ENCODE results near the gene NPAS3. TPM values are rescaled to one million over a fixed set of nuclear protein-coding genes. Genes with fewer than 3 reads are reported as not detected.

NPAS3 gene
- total and polyA plus RNA-seq, 2 of the 13 experiments (the other 11 are each of a cell fraction or from before 2014, with no cell fraction given): not detected

DNA sequence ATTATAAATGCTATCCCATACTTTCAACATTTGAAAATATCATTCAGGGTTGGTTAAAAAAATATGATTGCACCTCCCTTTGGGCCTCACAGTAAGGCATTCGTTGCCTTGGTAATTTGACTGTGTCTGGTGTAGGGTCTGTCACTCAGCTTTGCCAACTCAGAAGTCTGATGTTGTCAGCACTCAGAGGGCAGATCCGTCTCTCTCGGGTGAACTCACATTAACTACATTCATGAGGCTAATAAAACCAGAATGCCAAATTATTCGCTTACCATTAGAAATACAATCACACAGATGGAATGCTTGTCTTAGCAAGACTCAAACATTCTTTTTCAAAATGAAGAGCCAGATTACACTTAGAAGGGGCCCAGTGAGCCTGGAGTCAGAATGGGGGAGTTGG, 53.0 kb downstream of the NPAS3 start:
- Histone ChIP-seq H3K4me1 (ENCODE audit: insufficient read depth, low read length) (no peaks in the 10 kb centered on the region), H3K4me2 (ENCODE audit: low read depth, low read length) (no peak overlapping the region), H3K79me2 (ENCODE audit: insufficient read depth, low read length) (no peaks in the 10 kb centered on the region), H3K27ac (ENCODE audit: extremely low read length, insufficient read depth, low read length) (no peak overlapping the region), H3K4me3 (replicated peaks in 1 of 3; ENCODE audit: insufficient read depth in 1 of 3, low read depth in 2 of 3, low read length in 3 of 3) (no peak overlapping the region), H3K9ac (ENCODE audit: insufficient read depth, low read depth, low read length) (no peak overlapping the region), H2AFZ (ENCODE audit: low read length) (no peak overlapping the region), H4K20me1 (ENCODE audit: insufficient read depth, low read length) (no peaks in the 10 kb centered on the region), H3K27me3 (ENCODE audit: control insufficient read depth in 1 of 2, insufficient read depth in 2 of 2, low read length in 2 of 2) (no peaks in the 10 kb centered on the region; a peak in 1 of 5 replicates), H3K9me3 (ENCODE audit: low read length) (peaks cover 62% of the 10 kb centered on the region), H3K36me3 (replicated peaks in 1 of 2; ENCODE audit: control insufficient read depth in 1 of 2, insufficient read depth in 2 of 2, low read length in 2 of 2) (no peaks in the 10 kb centered on the region)
- ChIA-PET POLR2A (no interaction called here), CTCF (ENCODE audit: low intra/inter-chr PET ratio, low total read pairs) (no interaction called here)
- intact Hi-C loops (cut with micrococcal nuclease; ENCODE audit: unreplicated experiment): no loop called here
- DNase-seq (ENCODE audit: low spot score) (no peak), FAIRE-seq (no peak), ATAC-seq (no peak)
- 4% methylated on average over 4 of the region's 4 CpGs for WGBS (ENCODE audit: low lambda C conversion rate)
- in situ Hi-C loops (cut with HindIII; ENCODE audit: extremely low pct_ligation_motif_present, low pct_unique_long_range_greater_than_20kb): no loop called here
- BruUV-seq (replicated peaks): no TSS peak
- no peak for TF ChIP-seq ZNF10 (CRISPR knock-in tag; IDR thresholded peaks at IDR 0.05; ENCODE audit: borderline replicate concordance, low read depth)
- no peak for TF ChIP-seq CENPX (CRISPR knock-in tag; IDR thresholded peaks at IDR 0.05)
- no peak for TF ChIP-seq MEIS1 (CRISPR knock-in tag; IDR thresholded peaks at IDR 0.05; ENCODE audit: borderline replicate concordance)
- no peak for TF ChIP-seq NONO (IDR thresholded peaks at IDR 0.05)
- TF ChIP-seq NONO (CRISPR knock-in tag; conservative IDR thresholded peaks at IDR 0.05): no peak
- no peak for TF ChIP-seq SMAD3 (CRISPR knock-in tag; IDR thresholded peaks at IDR 0.05)
- no peak for TF ChIP-seq CEBPZ (IDR thresholded peaks at IDR 0.05; ENCODE audit: low read length)
- no peak for TF ChIP-seq ZNF317 (CRISPR knock-in tag; IDR thresholded peaks at IDR 0.05)
- no peak for TF ChIP-seq ZNF234 (CRISPR knock-in tag; conservative IDR thresholded peaks at IDR 0.05)
- no peak for TF ChIP-seq ZNF547 (CRISPR knock-in tag; IDR thresholded peaks at IDR 0.05)
- no peak for TF ChIP-seq RBAK (CRISPR knock-in tag; IDR thresholded peaks at IDR 0.05)
- no peak for TF ChIP-seq ZNF7 (CRISPR knock-in tag; IDR thresholded peaks at IDR 0.05)
- no peak for TF ChIP-seq ZNF777 (CRISPR knock-in tag; IDR thresholded peaks at IDR 0.05)
- TF ChIP-seq RARG (CRISPR knock-in tag; IDR thresholded peaks at IDR 0.05; ENCODE audit: low read depth): no peak
- TF ChIP-seq STAG1 (CRISPR knock-in tag; IDR thresholded peaks at IDR 0.05): no peak
- TF ChIP-seq ELF3 (CRISPR knock-in tag; IDR thresholded peaks at IDR 0.05): no peak
- TF ChIP-seq ELF1 (CRISPR knock-in tag; IDR thresholded peaks at IDR 0.05): no peak
- no peak for TF ChIP-seq ZSCAN22 (CRISPR knock-in tag; IDR thresholded peaks at IDR 0.05)

Data from HepG2 (cell line).